H1 (cell line): ENCODE measurements around the gene MACROH2A1. TPM values are rescaled to one million over a fixed set of nuclear protein-coding genes. Genes with fewer than 3 reads are reported as not detected.

ENCODE experiments used
- CTCF ChIA-PET: fragments of 300-600 bp; sonication (Branson Sonifier 250); formaldehyde crosslinking; loops from one replicate; lab custom pipeline; 2021; ENCODE audit not compliant: partially characterized antibody; lab: Charles Lee
- POLR2A ChIA-PET: fragments of 300-600 bp; sonication (Branson Sonifier 250); formaldehyde crosslinking; loops from one replicate; lab custom pipeline; 2021; ENCODE audit warnings: inconsistent platforms; ENCODE audit not compliant: partially characterized antibody; lab: Charles Lee
- DNase-seq, 2 experiments: peaks; one replicate each; pipeline versions ENCODE4 v3.0.0 to v3.0.0-alpha.2; 2010 to 2022; ENCODE audit warnings: low spot score in 2 of 2, low read depth in 1 of 2, mixed read lengths in 1 of 2
- FAIRE-seq: peaks from 2 replicates; lab custom pipeline; 2011; peaks lifted over from hg19 to GRCh38; lab: Jason Lieb, UNC
- H2AFZ ChIP-seq: 2 replicates; pipeline ENCODE4 v1.8.1; 2012; ENCODE audit warnings: low read length, inconsistent platforms
- H2AK5ac ChIP-seq: 2 replicates; pipeline ENCODE4 v1.6.1; 2013; ENCODE audit warnings: low read depth, low read length
- H2BK120ac ChIP-seq: replicated peaks from 2 replicates; pipeline ENCODE3; 2013; ENCODE audit warnings: low read depth, low read length, inconsistent platforms
- H2BK12ac ChIP-seq: 2 replicates; pipeline ENCODE4 v1.6.1; 2013; ENCODE audit warnings: low read depth, low read length
- H2BK15ac ChIP-seq: 2 replicates; pipeline ENCODE4 v1.6.1; 2013; ENCODE audit warnings: low read length
- H2BK20ac ChIP-seq: 2 replicates; pipeline ENCODE4 v1.6.1; 2013; ENCODE audit warnings: low read length
- H2BK5ac ChIP-seq: 2 replicates; pipeline ENCODE4 v1.6.1; 2013; ENCODE audit warnings: low read depth, low read length
- H3K14ac ChIP-seq: 2 replicates; pipeline ENCODE4 v1.6.1; 2013; ENCODE audit warnings: inconsistent platforms; ENCODE audit not compliant: insufficient read length
- H3K18ac ChIP-seq: 2 replicates; pipeline ENCODE4 v1.6.1; 2013; ENCODE audit warnings: low read length; ENCODE audit errors: extremely low read depth
- H3K23ac ChIP-seq: 2 replicates; pipeline ENCODE4 v1.6.1; 2013; ENCODE audit warnings: inconsistent platforms; ENCODE audit not compliant: insufficient read length
- H3K23me2 ChIP-seq: 2 replicates; pipeline ENCODE4 v1.6.1; 2013; ENCODE audit warnings: low read depth, low read length
- H3K27ac ChIP-seq: 2 replicates; pipeline ENCODE4 v1.6.1; 2011; ENCODE audit warnings: low read depth, low read length, inconsistent platforms
- H3K27me3 ChIP-seq, 4 experiments: replicated peaks in 1 of 4; 1 replicate in 1 of 4; 2 replicates in 3 of 4; pipeline versions ENCODE4 v1.6.1 to v1.8.1; 2011 to 2013; ENCODE audit warnings: low read length in 3 of 4, mild to moderate bottlenecking in 3 of 4, inconsistent platforms in 2 of 4, mixed read lengths in 2 of 4, moderate library complexity in 1 of 4; ENCODE audit not compliant: control insufficient read depth in 3 of 4, insufficient read depth in 3 of 4; ENCODE audit errors: extremely low read depth in 1 of 4
- H3K36me3 ChIP-seq, 4 experiments: 2 replicates each; pipeline versions ENCODE4 v1.6.1 to v1.8.1; 2011 to 2013; ENCODE audit warnings: mild to moderate bottlenecking in 4 of 4, low read length in 3 of 4, moderate library complexity in 2 of 4, control low read depth in 1 of 4, inconsistent platforms in 1 of 4; ENCODE audit not compliant: insufficient read depth in 4 of 4, control insufficient read depth in 2 of 4
- H3K4ac ChIP-seq: replicated peaks from 2 replicates; pipeline ENCODE3; 2013; ENCODE audit warnings: low read length, low read depth, mixed read lengths, inconsistent platforms; ENCODE audit not compliant: insufficient read length
- H3K4me1 ChIP-seq, 4 experiments: replicated peaks in 1 of 4; 1 replicate in 1 of 4; 2 replicates in 3 of 4; pipeline versions ENCODE4 v1.6.1 to v1.8.1; 2011 to 2013; ENCODE audit warnings: low read length in 3 of 4, inconsistent platforms in 2 of 4, mixed read lengths in 1 of 4; ENCODE audit not compliant: insufficient read depth in 4 of 4, control insufficient read depth in 3 of 4
- H3K4me2 ChIP-seq, 2 experiments: 2 replicates each; pipeline versions ENCODE4 v1.6.1 to v1.8.1; 2011 to 2013; ENCODE audit warnings: low read depth in 2 of 2, low read length in 2 of 2, control low read depth in 1 of 2, inconsistent platforms in 1 of 2, mild to moderate bottlenecking in 1 of 2; ENCODE audit not compliant: insufficient read depth in 1 of 2
- H3K4me3 ChIP-seq, 4 experiments: fragments of 200-600, 300-600 bp in 1 of 4; sonication (generic), shearing (Covaris generic), sonication (Bioruptor Twin) in 1 of 4; 2 replicates each; pipeline versions ENCODE4 v1.5.1 to v1.8.1; 2011 to 2016; ENCODE audit warnings: low read length in 4 of 4, low read depth in 3 of 4, control low read depth in 2 of 4, inconsistent platforms in 2 of 4, mild to moderate bottlenecking in 2 of 4, mixed read lengths in 1 of 4, moderate library complexity in 1 of 4; ENCODE audit not compliant: insufficient read depth in 2 of 4; ENCODE audit errors: extremely low read depth in 1 of 4
- H3K56ac ChIP-seq: replicated peaks from 2 replicates; pipeline ENCODE3; 2013; ENCODE audit warnings: low read depth, mild to moderate bottlenecking, mixed read lengths, low read length, inconsistent platforms; ENCODE audit not compliant: insufficient read length
- H3K79me1 ChIP-seq: 2 replicates; pipeline ENCODE4 v1.6.1; 2013; ENCODE audit warnings: low read depth, low read length, control low read depth
- H3K79me2 ChIP-seq, 2 experiments: 2 replicates each; pipeline versions ENCODE4 v1.6.1 to v1.8.1; 2012 to 2013; ENCODE audit warnings: low read length in 2 of 2, mild to moderate bottlenecking in 2 of 2, inconsistent platforms in 1 of 2; ENCODE audit not compliant: insufficient read depth in 2 of 2, control insufficient read depth in 1 of 2
- H3K9ac ChIP-seq, 4 experiments: replicated peaks in 1 of 4; 1 replicate in 1 of 4; 2 replicates in 3 of 4; pipeline versions ENCODE4 v1.6.1 to v1.8.1; 2011 to 2013; ENCODE audit warnings: low read depth in 3 of 4, low read length in 3 of 4, control low read depth in 2 of 4, mild to moderate bottlenecking in 2 of 4, moderate library complexity in 2 of 4, inconsistent platforms in 1 of 4; ENCODE audit errors: extremely low read depth in 1 of 4
- H3K9me3 ChIP-seq, 2 experiments: 2 replicates each; pipeline versions ENCODE4 v1.6.1 to v1.8.1; 2012 to 2013; ENCODE audit warnings: mild to moderate bottlenecking in 2 of 2, moderate library complexity in 2 of 2, control low read depth in 1 of 2, inconsistent platforms in 1 of 2, low read depth in 1 of 2, low read length in 1 of 2, mixed read lengths in 1 of 2; ENCODE audit not compliant: insufficient read depth in 2 of 2
- H4K20me1 ChIP-seq, 2 experiments: replicated peaks in 1 of 2; 2 replicates each; pipeline versions ENCODE3 to v1.8.1; 2011 to 2013; ENCODE audit warnings: inconsistent platforms in 2 of 2, low read length in 2 of 2, mild to moderate bottlenecking in 1 of 2; ENCODE audit not compliant: insufficient read depth in 2 of 2, control insufficient read depth in 1 of 2
- H4K5ac ChIP-seq: 2 replicates; pipeline ENCODE4 v1.6.1; 2013; ENCODE audit warnings: low read length, low read depth, mixed read lengths, inconsistent platforms; ENCODE audit not compliant: insufficient read length
- H4K8ac ChIP-seq: 2 replicates; pipeline ENCODE4 v1.8.0; 2013; ENCODE audit warnings: mild to moderate bottlenecking, moderate library complexity, low read length, inconsistent platforms; ENCODE audit not compliant: insufficient read depth; ENCODE audit errors: extremely low read depth
- H4K91ac ChIP-seq: replicated peaks from 2 replicates; pipeline ENCODE3; 2013; ENCODE audit warnings: low read length, mixed read lengths, inconsistent platforms; ENCODE audit not compliant: insufficient read length
- EGR1 ChIP-seq: IDR thresholded peaks from 2 replicates; pipeline ENCODE4 v1.6.1; 2011; ENCODE audit warnings: low read depth, low read length, borderline replicate concordance
- GABPA ChIP-seq: IDR thresholded peaks from 2 replicates; pipeline ENCODE4 v1.6.1; 2011; ENCODE audit warnings: mild to moderate bottlenecking, low read length, moderate library complexity, borderline replicate concordance; ENCODE audit not compliant: insufficient read depth
- SAP30 ChIP-seq: fragments of 300-600 bp; sonication (generic); IDR thresholded peaks from 2 replicates; pipeline ENCODE4 v1.7.1; 2012; ENCODE audit warnings: low read length, moderate library complexity, mild to moderate bottlenecking, inconsistent platforms; ENCODE audit not compliant: insufficient read depth, insufficient replicate concordance
- SUZ12 ChIP-seq: fragments of 200-600 bp; sonication (generic); IDR thresholded peaks from 2 replicates; pipeline ENCODE4 v1.6.1; 2012; ENCODE audit warnings: mild to moderate bottlenecking, inconsistent platforms, low read length, moderate library complexity, mixed read lengths
- WGBS, 2 experiments: shearing (Covaris generic) in 1 of 2; methylation state at CpG; one replicate each; pipeline versions ENCODE4 v1.1.6 to v1.1.7; 2013 to 2015; ENCODE audit warnings: low lambda C conversion rate in 2 of 2, mixed read lengths in 2 of 2, inconsistent platforms in 1 of 2, low coverage in 1 of 2, missing lambda C conversion rate in 1 of 2; ENCODE audit not compliant: insufficient replicate concordance in 2 of 2, insufficient coverage in 1 of 2, insufficient read length in 1 of 2; ENCODE audit errors: extremely low coverage in 1 of 2, missing lambda C conversion rate in 1 of 2; 5-methylcytosine and 5-hydroxymethylcytosine counted together
- polyA plus RNA-seq, 7 experiments: library from polyadenylated mRNA; depleted of rRNA in 3 of 7; stranded (reverse) in 5 of 7; unstranded in 2 of 7; fragments of >200 nt in 5 of 7; fragments of 200-250 nt in 2 of 7; gene quantifications; 1 replicate in 5 of 7; 2 replicates in 1 of 7; 4 replicates in 1 of 7; pipeline versions ENCODE4 v1.2.1 to v1.2.3, GENCODE V29; 2011 to 2013; ENCODE audit warnings: missing spikeins in 2 of 7, mixed read lengths in 2 of 7
- total RNA-seq: library from RNA; stranded (reverse); fragmentation: NEBNext Ultra II Directional; extraction: Animal tissue kit (Norgen Biotek cat#: 25700); gene quantifications from 2 replicates; pipeline ENCODE4 v1.2.1, GENCODE V29; 2021

The MACROH2A1 gene
- total and polyA plus RNA-seq, 2 of the 8 experiments (the other 6 are each of a cell fraction or from before 2014, with no cell fraction given) = 60.0 to 92.3 TPM

DNA sequence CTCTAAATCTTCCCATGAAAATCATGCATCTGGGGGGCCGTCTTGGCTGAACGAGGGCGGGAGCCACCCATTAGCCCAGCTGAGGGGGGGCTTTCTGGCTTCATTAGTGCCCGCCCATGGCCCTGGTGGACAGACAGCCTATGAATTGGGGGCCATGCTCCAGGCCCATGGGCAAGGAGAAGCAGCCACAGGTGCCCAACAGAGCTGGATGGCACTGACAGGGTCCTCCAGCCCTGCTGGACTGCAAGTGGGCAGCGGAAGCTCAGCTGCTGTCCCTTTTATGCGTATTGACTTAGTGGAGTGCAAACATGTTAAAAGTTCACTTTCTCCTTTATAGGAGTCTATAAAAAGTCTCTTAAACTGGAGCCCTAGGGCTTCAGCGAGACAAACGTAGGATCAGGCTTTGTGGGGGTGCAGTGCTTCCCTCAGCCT, 75.3 kb downstream of the MACROH2A1 start:
- H2BK5ac ChIP-seq = no peak overlapping the region
- no peak overlapping the region for H3K9ac ChIP-seq
- no peak overlapping the region for H2BK120ac ChIP-seq
- no peak overlapping the region for H3K4ac ChIP-seq
- H3K36me3 ChIP-seq = no peaks in the 10 kb centered on the region
- peaks cover 0 to 3% of the 10 kb centered on the region in 2 experiments for H4K20me1 ChIP-seq
- FAIRE-seq (no peak), DNase-seq (no peak)
- no peak overlapping the region for H2BK20ac ChIP-seq
- H4K8ac ChIP-seq = no peak overlapping the region
- H3K9me3 ChIP-seq = 0 out of 4 replicates have a peak, but pooled peaks cover 0 to 1% of the 10 kb centered on the region in 2 experiments
- H4K5ac ChIP-seq = no peak overlapping the region
- no peak overlapping the region for H3K4me2 ChIP-seq
- no peaks in the 10 kb centered on the region; a peak in 1 of 7 replicates for H3K4me1 ChIP-seq
- TF ChIP-seq EGR1 = no peak
- TF ChIP-seq GABPA = no peak
- TF ChIP-seq SUZ12 = no peak
- no peak for TF ChIP-seq SAP30
- H3K23me2 ChIP-seq = no peaks in the 10 kb centered on the region
- H3K18ac ChIP-seq = no peak overlapping the region
- CTCF ChIA-PET = interaction anchor here (0.9 to 2.9 kb wide), 6 partner anchors 9 to 102 kb away, joined by 3 to 19 read pairs (median 6); no protein-coding TSS in a partner anchor
- no peak overlapping the region for H3K23ac ChIP-seq
- H2AFZ ChIP-seq = no peak overlapping the region
- WGBS, 2 experiments = 89% methylated on average over 8 of the region's 8 CpGs; no CpG with 5 or more reads in 1 of the 2 experiments
- H3K4me3 ChIP-seq = no peak overlapping the region
- no peak overlapping the region for H3K14ac ChIP-seq
- no peaks in the 10 kb centered on the region for H3K79me2 ChIP-seq
- H2BK15ac ChIP-seq = no peak overlapping the region
- H4K91ac ChIP-seq = no peak overlapping the region
- H3K27ac ChIP-seq = no peak overlapping the region
- no peak overlapping the region for H3K56ac ChIP-seq
- no peak overlapping the region for H2AK5ac ChIP-seq
- H3K27me3 ChIP-seq = no peaks in the 10 kb centered on the region
- POLR2A ChIA-PET = interaction anchor here (1.6 kb wide), 1 partner anchor 15 kb away, joined by 3 read pairs; no protein-coding TSS in a partner anchor
- no peak overlapping the region for H2BK12ac ChIP-seq
- no peaks in the 10 kb centered on the region for H3K79me1 ChIP-seq
